Islet precursor cell (in vitro differentiated cells): ENCODE measurements around the gene UBAP2L.
"Not testable (repeated sequence)": the region's sequence is repeated elsewhere in the genome, so short reads cannot be mapped to it uniquely, and the experiment has no call there.

Source experiments
- DNase-seq: peaks from one replicate; pipeline ENCODE4 v3.0.0-alpha.2; 2018

The UBAP2L gene

DNA sequence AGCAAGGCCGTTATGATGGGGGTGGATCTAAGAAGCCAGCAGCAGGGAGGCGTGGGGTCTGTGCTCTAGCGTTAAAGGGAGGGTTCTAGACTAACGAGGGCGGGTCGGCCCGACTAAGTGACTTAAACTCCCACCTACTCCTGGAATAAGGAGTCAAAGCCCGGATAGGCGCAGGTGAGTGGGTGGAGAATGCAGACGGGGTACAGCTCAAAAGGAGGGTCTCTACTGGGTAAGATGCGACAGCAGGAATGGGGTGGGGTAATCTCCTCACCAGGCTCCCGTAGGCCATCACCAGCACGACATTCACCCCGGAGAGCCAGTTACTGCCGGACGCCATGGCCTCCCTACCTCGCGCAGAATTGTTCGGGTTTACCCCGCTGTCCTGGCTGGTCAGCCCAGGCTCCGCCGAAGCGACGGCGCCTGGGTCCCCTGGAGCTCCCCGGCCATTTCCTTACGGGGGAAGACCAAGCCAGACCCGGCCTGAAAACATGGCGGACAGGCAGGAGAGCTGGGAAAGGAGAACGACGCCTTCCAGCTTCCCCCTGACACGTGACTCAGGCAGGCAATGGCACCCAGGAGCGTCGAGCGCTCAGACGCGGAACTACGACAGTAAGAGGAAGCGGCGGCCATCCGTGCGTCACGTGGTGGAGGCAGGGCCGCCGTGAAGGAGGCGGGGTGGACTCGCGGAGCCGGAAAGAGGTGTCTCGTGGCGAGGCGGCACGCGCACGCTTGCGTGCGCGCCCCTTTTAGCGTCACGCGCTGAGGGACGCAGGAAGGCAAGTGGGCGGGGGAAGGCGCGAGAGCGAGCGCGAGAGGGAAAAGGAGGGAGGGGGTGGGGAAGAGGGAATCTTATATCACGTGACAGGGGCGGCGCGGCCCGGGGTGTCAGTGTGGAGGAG is at the start of gene UBAP2L:
Gene UBAP2L (plus strand): TSS at position 885 of the 899 bp plus-strand sequence. CDS start 4,169 bp downstream, outside the sequence.
- DNase-seq: peak; percentile 100

GRCh38 chr1:154171223-154171583 is 49.6 kb upstream of the UBAP2L start:
- no peak for DNase-seq

DNA sequence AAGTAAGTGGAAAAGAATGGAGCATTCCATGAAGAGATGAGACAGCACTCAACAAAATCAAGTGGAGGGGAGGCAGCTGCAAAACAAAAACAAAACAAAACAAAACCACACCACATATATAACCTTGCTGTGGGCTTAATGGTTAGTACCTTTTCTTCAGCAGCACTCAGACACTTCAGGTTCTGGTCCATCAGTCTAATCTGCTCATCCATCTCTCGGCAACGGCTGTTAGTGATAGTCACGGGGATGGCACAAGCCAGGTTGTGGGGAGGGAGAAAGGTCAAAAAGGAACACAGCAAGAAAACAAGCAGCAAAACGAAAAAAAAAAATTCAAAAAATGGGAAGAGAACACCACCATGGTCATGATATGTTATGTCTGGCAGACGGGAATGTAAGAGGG is 48.9 kb upstream of the UBAP2L start:
- no peak for DNase-seq

- no peak for DNase-seq
Measured at GRCh38 chr1:154174654-154175053, 46.1 kb upstream of the UBAP2L start.

- no peak for DNase-seq
Measured at GRCh38 chr1:154176337-154176736, 44.4 kb upstream of the UBAP2L start.

DNA sequence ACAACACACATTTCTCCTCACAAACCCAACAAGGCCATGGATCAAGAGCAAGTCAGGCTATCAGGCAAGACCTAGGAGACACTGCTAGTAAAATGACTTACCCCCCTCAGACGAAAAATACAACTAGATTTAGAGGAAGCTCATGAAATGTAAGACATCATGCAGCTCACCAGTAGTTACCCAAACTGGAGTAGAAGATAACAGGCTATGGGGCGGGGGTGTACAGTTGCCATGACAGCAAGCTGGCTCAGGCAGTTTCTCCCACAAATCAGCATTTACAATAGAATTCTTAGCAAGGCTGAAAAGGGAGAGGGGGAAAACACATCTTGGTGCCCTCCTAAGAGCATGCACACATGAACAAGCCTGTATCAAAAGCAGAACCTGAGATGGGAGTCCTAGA is 42.7 kb upstream of the UBAP2L start:
- DNase-seq: no peak

DNA sequence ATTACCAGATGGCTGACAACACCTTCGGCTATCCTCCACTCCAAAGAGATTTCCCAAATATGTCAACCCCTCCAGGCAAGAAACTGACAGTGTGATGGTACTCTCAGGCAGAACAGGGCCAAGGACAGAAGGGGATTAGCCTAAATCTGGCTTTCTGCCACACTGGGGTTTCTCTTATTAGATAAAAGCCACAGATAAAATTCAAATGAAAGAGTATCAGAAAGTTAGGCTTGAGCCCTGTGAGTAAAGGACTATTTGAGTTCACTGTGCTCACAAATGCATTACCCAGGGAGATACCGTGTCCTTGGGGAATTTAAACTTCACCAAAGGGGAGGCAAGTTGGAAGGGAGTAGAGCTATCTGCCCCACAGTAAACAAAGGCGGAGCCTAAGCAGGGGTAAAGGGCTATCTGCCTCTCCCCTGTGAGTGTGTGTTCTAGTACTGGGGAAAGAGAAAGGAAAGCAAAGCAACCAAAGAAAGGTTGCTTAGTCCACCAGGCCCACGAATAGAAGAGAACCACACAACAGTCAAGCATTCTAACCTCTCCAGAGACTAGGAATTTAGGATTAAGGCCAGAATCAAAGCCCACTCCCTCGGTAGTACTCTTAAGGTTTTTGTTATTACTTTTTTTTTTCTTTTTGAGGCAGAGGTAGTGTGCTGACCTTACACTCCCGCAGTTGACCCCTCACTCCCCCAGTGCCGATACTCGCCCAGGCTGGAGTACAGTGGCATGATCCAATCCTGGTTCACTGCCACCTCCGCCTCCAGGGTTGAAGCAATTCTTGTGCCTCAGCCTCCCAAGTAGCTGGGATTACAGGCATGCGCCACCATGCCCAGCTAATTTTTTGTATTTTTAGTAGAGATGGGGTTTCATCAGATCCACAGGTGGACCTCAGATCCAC is 41.6 kb upstream of the UBAP2L start:
- DNase-seq: no peak

DNA sequence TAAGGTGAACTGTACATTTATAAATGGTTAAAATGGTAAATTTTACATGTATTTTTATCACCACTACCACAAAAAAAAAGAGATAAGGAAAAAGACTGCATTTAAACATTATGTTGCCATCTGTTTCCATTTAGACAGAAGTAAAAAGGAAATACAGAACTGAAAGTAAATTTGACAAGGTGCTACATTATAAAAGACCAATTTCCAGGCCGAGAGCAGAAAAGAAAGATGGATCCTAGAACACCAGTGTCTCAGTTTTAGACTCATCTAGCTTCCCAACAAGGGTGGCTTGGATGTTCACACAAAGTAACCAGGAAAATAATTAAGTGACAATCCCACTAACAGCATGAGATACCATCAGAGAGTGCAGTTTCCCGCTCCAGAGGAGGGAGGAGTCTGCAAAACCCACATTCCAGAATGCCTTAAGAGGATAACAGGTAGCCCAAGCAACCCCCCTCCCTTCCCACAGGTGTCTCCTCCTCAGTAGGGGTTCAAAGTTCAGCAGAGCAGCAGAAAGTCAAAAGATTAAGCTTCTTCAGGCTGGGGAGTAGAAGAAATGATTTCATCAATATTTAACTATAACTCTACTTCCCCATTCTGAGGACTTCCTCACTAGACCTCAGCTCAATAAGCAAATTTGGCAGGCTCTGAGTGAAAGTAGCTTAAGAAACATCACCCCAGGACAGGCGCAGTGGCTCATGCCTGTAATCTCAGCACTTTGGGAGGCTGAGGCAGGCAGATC is 40.6 kb upstream of the UBAP2L start:
- DNase-seq: peak; percentile 71

GRCh38 chr1:154181944-154182343 is 38.8 kb upstream of the UBAP2L start:
- no peak for DNase-seq

- peak; percentile 77 for DNase-seq
Measured at GRCh38 chr1:154182344-154183045, 38.3 kb upstream of the UBAP2L start.

DNA sequence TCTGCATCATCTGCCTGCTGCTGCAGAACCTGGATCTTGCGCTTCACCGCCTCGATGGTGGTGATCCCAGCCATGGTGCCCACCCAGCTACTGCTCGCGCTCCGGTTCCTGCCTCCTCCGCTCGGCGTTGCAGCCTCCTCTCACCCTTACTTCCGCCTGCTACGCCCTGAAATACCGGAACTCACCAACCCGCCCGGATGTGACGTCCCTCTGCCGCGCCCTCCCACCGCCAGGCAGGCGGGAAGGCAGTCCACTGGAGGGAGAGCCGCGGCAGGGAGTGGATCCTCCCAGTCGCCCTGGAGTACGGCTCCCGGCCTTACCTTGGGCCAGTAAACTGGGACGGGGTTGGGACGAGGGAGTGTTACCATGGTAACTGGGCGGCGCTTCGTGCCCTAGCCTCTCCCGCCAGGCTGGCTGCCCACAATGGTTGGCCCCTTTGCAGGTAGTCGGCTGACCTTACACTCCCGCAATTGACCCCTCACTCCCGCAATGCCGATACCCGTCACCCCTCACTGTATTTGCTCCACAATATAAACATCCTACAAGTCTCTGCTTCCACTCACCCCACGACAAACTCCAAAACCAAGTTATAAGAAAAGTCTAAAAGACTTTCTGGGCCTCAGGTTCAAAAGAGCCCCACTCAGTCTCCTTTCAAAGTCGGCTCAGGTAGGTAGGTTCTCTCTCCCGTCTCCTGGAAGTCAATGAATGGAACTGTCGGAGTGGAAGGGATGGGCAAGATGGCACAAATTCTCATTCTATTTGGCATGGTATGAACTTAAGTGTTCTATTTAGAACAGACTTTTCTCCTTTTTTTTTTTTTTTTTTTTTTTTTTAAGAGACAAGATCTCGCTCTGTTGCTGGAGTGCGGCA is 37.5 kb upstream of the UBAP2L start:
- peak; percentile 100 for DNase-seq

DNA sequence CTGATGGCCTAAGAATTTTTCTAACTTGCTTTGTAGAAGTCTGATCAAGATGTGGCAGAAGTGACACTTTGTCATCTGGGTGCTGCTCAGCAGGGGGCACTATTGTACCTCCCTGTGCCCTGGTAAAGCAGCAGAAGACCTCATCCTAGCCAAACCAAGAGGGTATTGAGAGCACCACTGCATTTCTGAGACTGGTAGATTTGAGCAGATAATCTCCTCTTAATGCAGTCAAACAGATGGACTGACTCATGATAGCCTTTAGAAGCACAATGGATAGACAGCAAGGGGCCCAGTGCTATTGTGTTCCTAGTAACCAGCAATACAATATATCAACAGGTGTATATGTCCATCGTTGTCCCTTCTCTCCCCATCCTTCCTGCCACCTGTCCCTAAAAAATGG is 34.6 kb upstream of the UBAP2L start:
- DNase-seq: peak; percentile 82

DNA sequence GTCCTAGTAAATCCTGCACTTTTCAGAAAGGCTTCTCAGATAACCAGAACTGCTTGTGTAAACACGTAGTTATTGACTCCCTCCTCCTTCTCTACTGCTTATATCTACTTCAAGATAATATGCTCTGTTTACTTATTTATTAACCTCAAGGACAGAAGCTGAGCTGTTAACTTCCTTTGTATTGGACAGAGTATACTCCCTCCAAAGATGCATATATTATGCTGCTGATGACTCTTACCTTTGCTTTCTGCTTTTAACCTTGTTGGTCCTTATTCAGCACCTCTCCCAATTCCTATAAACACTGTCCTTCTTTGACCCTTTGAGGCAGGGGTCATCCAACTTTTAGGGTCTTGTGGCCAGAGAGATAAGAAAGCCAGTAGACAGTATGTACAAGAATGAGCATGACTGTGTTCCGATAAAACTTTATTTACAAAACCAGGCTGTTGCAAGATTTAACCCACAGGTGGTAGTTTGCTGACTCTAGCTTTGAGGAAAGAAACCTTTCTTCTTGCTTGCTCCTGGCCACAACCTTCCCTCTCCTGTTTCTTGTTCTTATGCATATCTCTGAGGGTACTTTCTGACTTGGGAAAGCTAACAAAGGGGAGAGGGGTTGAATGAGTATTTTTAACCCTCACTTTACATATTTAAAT is 33.8 kb upstream of the UBAP2L start:
- DNase-seq: no peak

DNA sequence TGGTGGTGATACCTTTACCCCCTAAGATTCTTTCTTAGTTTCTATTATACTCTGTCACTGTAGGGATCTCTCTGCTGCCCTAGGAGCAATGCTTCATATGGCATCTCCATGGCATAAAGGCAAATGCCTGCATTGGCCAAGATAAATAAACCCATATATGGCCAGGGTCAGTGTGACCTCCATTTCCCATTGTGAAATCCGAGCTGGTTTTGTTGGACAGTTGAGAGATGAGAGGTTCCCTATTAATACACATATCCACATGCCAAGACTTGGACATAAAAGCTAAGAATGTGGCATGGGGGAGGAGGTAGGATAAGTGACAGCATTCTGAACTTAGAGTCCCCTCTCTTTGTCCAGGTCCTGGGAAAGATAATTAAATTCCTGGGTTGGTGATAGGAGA is 30.2 kb upstream of the UBAP2L start:
- DNase-seq: no peak

DNA sequence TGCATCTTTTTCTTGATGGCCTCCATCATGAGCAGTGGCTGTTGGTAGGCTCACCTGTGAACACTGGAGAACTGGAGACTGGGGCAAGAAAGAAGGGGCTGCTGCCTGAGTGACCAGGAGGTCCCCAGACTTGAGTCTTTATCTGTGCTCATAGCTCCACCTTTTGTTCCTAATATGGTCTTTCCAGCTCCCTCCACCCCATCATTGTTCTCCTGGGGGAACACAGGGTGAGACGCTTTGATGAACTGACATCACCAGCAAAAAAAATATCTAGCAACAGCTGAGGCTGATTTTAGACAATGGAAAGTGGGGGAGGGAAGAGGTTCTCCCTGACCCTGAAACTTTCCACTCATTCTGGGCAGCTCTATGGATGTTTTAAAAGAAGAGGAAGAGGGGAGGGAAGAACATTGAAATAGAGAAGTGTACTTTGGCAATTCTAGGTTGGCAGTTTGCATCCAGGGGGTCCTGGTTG is 28.7 kb upstream of the UBAP2L start, which contains the start of gene TPM3:
Gene TPM3 (minus strand): TSS at position 111 of the 472 bp plus-strand sequence. CDS start 82 bp downstream, at position 29.
- no peak for DNase-seq

- DNase-seq: no peak
Measured at GRCh38 chr1:154192476-154192875, 28.3 kb upstream of the UBAP2L start.

GRCh38 chr1:154193821-154194220 is 26.9 kb upstream of the UBAP2L start:
- DNase-seq: no peak

- DNase-seq: peak; percentile 64
Measured at GRCh38 chr1:154198756-154199562, 21.8 kb upstream of the UBAP2L start.

DNA sequence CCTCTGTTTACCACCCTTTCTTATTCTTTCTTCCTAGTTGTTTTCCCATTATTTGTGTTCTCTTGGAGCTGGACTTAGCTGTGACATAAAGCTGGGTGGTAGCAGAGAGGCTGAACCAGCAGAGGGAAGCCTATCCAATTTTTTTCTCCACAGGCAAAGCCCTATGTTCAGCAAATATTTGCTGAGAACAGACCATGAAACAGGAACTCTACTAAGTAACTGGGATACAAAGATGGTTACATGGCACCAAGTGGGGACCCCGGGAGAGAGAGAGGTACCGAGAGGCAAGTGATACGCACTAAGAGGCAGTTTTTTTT is 21.2 kb upstream of the UBAP2L start:
- no peak for DNase-seq

GRCh38 chr1:154205778-154206177 is 15.0 kb upstream of the UBAP2L start:
- not testable (repeated sequence) for DNase-seq
